Pancreas (tissue), 10 donors: ENCODE results near the gene HSBP1L1. TPM values are rescaled to one million over a fixed set of nuclear protein-coding genes. Genes with fewer than 3 reads are reported as not detected.
"Not testable (repeated sequence)": the region's sequence is repeated elsewhere in the genome, so short reads cannot be mapped to it uniquely, and the experiment has no call there.

Experiments used
- ATAC-seq, 4 donors: fragments of 200-7000 bp; cut with Tn5 transposase; one replicate each; pipeline versions ENCODE4 v1.8.0 to v1.9.1; 2020; ENCODE audit warnings: mild to moderate bottlenecking in 4 of 4, moderate library complexity in 4 of 4
- DNase-seq, 6 donors: peaks; one replicate each; pipeline ENCODE4 v3.0.0-alpha.2; 2020
- FAIRE-seq: peaks from 2 replicates; lab custom pipeline; 2012; peaks lifted over from hg19 to GRCh38; lab: Jason Lieb, UNC
- H3K27ac ChIP-seq, 4 donors: fragments of 200-600 bp; sonication (generic); 1 replicate in 3 of 4; 2 replicates in 1 of 4; pipeline versions ENCODE4 v1.5.0 to v1.8.0; 2020
- H3K27me3 ChIP-seq, 4 donors: fragments of 200-600 bp; one replicate each; pipeline ENCODE4 v1.8.0; 2021
- H3K36me3 ChIP-seq, 3 donors: fragments of 200-600 bp; sonication (generic) in 1 of 3; one replicate each; pipeline versions ENCODE4 v1.5.0 to v1.8.0; 2020 to 2021
- H3K4me1 ChIP-seq, 3 donors: fragments of 200-600 bp; one replicate each; pipeline ENCODE4 v1.8.0; 2021
- H3K4me3 ChIP-seq, 4 donors: fragments of 200-600 bp; sonication (generic) in 2 of 4; one replicate each; pipeline versions ENCODE4 v1.5.0 to v1.8.0; 2020 to 2021
- H3K9me3 ChIP-seq, 4 donors: fragments of 200-600 bp; one replicate each; pipeline ENCODE4 v1.8.0; 2021
- WGBS, 2 donors: extraction: QIAGEN DNeasy Blood & Tissue Kit; methylation state at CpG; one replicate each; pipeline ENCODE4 v1.1.7; 2013; 5-methylcytosine and 5-hydroxymethylcytosine counted together
- intact Hi-C, 3 donors: fragments of 100-400 bp; cut with DNase I; formaldehyde crosslinking; loops; one replicate each; pipeline versions ENCODE4 v1.11.1 to v1.14.2; 2022
- polyA plus RNA-seq, 2 donors: library from polyadenylated mRNA; stranded (reverse); fragments of 200-250 nt; gene quantifications; one replicate each; pipeline ENCODE4 v1.2.3, GENCODE V29; 2013
- total RNA-seq, 6 donors: library from RNA; stranded (reverse); fragmentation: NEBNext Ultra II Directional in 4 of 6; extraction: Animal tissue kit (Norgen Biotek cat#: 25700) in 4 of 6; gene quantifications; one replicate each; pipeline versions ENCODE4 v1.2.1 to v1.2.4, GENCODE V29; 2021 to 2023
- TF ChIP-seq, protein P1 (sequence below), 4 donors: fragments of 200-600 bp; sonication (generic) in 3 of 4; IDR thresholded peaks; one replicate each; pipeline versions ENCODE4 v1.5.0 to v1.8.0; 2021; ENCODE audit warnings: antibody characterized with exemption in 4 of 4
- donor health status: healthy with polysubstance abuse.
- donor health status: DM: no; HTN: no; CAD: no; lungs with moderate emphysema.
- donor health status: DM: no; HTN: no; CAD: no.
- donor health status: control.
- donor health status: control.
- donor health status: Bipolar disorder and iron deficiency.
- donor health status: DM: yes; HTN: yes; CAD: no.
- donor health status: DM: no; HTN: no; CAD: no.
- donor health status: DM: no; HTN: no; CAD: no.
- donor health status: DM: yes; HTN: yes; CAD: no.

The HSBP1L1 gene
- total and polyA plus RNA-seq, 8 donors = 9.2 to 43.6 (median 14.3) TPM

DNA sequence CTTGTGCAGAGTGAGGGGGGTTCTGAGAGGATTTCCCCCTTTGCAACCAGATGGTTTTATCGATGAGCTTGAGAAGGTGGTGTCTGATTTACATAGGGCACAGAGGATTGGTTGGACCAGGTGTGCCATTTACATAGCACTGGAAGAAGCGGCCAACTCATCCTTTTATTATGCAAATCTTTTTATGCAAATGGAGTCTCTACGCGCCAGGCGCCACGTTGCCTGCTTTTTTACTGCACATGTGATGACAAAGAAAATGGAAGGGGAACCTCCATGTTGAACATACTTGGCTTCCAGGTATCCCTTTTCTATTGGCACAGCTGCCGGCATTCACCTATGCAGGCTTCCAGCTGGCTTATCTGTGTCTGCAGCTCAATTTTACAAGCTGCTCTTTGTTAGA lies 42.3 kb downstream of the HSBP1L1 start:
- H3K4me1 ChIP-seq = no peaks in the 10 kb centered on the region
- intact Hi-C loops = no loop called here
- H3K27ac ChIP-seq = no peak overlapping the region
- H3K9me3 ChIP-seq = no peaks in the 10 kb centered on the region
- H3K4me3 ChIP-seq = no peak overlapping the region
- H3K27me3 ChIP-seq = no peaks in the 10 kb centered on the region
- no peaks in the 10 kb centered on the region for H3K36me3 ChIP-seq
- FAIRE-seq (no peak), ATAC-seq (no peak), DNase-seq (no peak)
- TF ChIP-seq, protein P1, sequence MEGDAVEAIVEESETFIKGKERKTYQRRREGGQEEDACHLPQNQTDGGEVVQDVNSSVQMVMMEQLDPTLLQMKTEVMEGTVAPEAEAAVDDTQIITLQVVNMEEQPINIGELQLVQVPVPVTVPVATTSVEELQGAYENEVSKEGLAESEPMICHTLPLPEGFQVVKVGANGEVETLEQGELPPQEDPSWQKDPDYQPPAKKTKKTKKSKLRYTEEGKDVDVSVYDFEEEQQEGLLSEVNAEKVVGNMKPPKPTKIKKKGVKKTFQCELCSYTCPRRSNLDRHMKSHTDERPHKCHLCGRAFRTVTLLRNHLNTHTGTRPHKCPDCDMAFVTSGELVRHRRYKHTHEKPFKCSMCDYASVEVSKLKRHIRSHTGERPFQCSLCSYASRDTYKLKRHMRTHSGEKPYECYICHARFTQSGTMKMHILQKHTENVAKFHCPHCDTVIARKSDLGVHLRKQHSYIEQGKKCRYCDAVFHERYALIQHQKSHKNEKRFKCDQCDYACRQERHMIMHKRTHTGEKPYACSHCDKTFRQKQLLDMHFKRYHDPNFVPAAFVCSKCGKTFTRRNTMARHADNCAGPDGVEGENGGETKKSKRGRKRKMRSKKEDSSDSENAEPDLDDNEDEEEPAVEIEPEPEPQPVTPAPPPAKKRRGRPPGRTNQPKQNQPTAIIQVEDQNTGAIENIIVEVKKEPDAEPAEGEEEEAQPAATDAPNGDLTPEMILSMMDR (IDR thresholded peaks at IDR 0.05) = no peak
- WGBS, 2 donors = 72 to 85% methylated on average over 7 of the region's 7 CpGs

DNA sequence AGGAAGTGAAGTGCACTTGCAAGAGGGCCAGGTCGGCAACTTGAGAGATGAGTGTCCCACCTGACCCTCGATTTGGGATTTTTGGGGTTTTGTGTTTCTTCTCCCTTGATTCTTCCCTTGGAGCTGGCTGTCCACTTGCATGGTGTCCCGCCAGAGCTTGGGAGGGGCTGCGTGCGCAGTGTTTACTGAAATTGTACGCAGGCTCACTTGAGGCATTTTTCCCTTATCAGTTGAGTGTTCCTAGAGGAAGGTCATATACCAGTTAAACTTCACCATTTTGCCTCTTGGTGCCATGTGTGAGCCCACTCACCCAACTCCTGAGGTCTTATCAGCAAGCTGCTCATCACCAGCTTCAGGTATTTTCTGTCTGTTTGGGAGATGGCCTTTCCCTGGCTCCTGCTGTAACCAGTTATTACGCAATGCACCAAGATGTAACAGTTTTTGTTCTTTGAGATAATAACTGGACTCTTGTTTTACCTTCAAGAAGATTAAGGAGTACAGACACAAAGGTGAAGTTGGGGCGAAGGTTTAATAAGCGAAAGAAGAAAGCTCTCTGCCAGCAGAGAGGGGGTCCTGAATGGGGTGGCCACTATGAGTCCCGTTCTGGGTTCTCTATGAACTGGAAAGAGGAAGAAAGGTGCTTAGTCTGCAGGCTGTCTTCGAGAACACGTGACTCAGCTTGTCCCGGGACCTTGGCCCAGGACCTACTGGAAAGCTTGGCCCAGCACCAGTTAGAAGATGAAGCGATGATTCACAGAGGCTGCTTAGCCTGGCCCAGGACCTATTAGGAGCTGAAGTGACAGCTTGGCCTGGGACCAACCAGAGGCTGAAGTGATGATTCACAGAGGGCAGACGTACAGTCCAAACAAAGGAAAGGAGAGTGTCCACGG lies 45.5 kb downstream of the HSBP1L1 start:
- TF ChIP-seq, protein P1 (IDR thresholded peaks at IDR 0.05) = no peak
- Histone ChIP-seq H3K36me3 (no peaks in the 10 kb centered on the region), H3K4me1 (no peaks in the 10 kb centered on the region), H3K27ac (no peak overlapping the region), H3K9me3 (no peaks in the 10 kb centered on the region), H3K27me3 (no peaks in the 10 kb centered on the region), H3K4me3 (no peak overlapping the region)
- intact Hi-C loops = no loop called here
- DNase-seq (peak in 4 of 6 donors; percentile 23 to 49 (median 30)), FAIRE-seq (no peak), ATAC-seq (peak; percentile 60 to 88 (median 68))
- 78 to 93% methylated on average over 16 of the region's 16 CpGs for WGBS, 2 donors

DNA sequence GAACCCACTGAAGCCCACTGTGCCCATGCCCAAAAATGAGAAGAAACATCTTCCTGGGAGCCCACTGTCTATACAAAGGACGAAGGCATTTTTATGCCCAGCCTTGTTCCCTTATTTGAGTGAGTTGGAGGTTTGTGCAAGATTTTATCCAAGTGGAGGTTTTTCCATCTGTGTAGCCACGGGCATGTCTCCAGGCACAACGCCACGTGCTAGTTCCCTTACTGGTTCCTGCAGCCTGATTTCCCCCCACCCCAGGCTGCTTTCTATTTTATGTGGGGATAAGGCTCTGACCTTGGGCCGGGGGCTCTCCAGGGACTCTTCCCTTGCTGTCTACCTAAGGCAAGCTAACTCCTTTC lies 46.1 kb downstream of the HSBP1L1 start:
- Histone ChIP-seq H3K4me3 (no peak overlapping the region), H3K4me1 (no peaks in the 10 kb centered on the region), H3K9me3 (no peaks in the 10 kb centered on the region), H3K27ac (no peak overlapping the region), H3K36me3 (no peaks in the 10 kb centered on the region), H3K27me3 (no peaks in the 10 kb centered on the region)
- DNase-seq (no peak), ATAC-seq (no peak), FAIRE-seq (no peak)
- TF ChIP-seq, protein P1 (IDR thresholded peaks at IDR 0.05) = no peak
- 88 to 93% methylated on average over 5 of the region's 5 CpGs for WGBS, 2 donors
- intact Hi-C loops = no loop called here

DNA sequence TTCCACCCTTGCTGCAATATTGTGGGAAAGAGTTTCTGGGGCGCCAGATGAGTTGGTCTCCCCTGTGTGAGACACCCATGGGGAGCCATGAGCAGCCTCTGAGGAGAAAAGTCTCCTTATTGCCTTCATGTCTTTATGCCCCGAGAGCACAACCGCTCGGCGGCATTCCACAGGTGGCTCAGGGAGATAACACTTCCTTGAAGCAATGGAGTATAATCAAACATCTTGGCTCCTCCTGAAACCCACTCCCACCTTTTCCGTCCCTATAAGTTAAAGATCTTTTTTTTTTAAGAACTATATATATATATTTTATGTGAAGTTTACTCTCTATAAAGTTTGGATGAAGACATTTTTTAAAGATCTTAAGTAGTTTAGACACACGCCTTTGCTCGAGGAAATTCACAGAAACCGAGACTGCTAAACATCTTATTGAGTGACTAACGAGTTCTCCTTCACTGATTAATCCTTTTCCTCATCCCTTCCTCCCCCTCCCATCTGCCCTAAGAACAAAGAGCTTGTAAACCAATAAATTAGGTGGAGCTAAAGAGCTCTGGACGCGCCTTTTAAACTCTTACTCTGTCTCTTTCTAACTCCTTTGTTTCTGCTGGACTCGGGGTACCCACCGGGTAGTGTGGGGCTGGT lies 47.2 kb downstream of the HSBP1L1 start:
- H3K9me3 ChIP-seq, FAIRE-seq, H3K4me1 ChIP-seq, H3K36me3 ChIP-seq, H3K4me3 ChIP-seq, DNase-seq, ATAC-seq, intact Hi-C loops, H3K27ac ChIP-seq, H3K27me3 ChIP-seq: not testable (repeated sequence)
- 90 to 93% methylated on average over 14 of the region's 14 CpGs for WGBS, 2 donors

DNA sequence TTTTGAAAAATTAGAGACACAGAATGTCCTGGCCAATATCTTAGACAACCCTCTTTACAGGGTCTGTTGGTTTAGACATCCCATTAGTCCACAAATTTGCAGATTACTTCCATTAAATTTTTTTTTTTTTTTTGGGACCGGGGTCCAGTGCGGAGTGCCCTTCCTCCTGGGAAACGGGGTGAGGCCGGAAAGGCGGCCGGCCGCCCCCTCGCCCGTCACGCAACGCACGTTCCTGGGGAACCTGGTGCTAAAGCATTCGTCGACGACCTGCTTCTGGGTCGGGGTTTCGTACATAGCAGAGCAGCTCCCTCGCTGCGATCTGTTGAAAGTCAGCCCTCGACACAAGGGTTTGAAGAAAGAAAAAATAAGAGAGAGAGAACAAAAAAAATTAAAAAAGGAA lies 48.3 kb downstream of the HSBP1L1 start:
- DNase-seq (no peak), ATAC-seq (no peak), FAIRE-seq (no peak)
- 95 to 98% methylated on average over 20 of the region's 20 CpGs for WGBS, 2 donors
- no peaks in the 10 kb centered on the region for H3K27me3 ChIP-seq
- no peak overlapping the region for H3K4me3 ChIP-seq
- intact Hi-C loops = no loop called here
- H3K9me3 ChIP-seq = no peaks in the 10 kb centered on the region
- H3K27ac ChIP-seq = no peak overlapping the region
- TF ChIP-seq, protein P1 (IDR thresholded peaks at IDR 0.05) = no peak
- no peaks in the 10 kb centered on the region for H3K4me1 ChIP-seq
- H3K36me3 ChIP-seq = no peaks in the 10 kb centered on the region

Other genes with a start within 250 kb of the HSBP1L1 start
- under 1 TPM in 3 of 6 donors, not detected in 3; 0.12 to 0.22 (median 0.13) TPM for gene KCNG2, start 166.7 kb upstream of the HSBP1L1 start, total RNA-seq
- not detected for gene KCNG2, start 166.7 kb upstream of the HSBP1L1 start, polyA plus RNA-seq
- 10 to 100 TPM; 19.6 to 24.3 (median 21.7) TPM for gene SLC66A2, start 13.0 kb upstream of the HSBP1L1 start, total RNA-seq
- 10 to 100 TPM; 34.1 to 36.1 TPM for gene SLC66A2, start 13.0 kb upstream of the HSBP1L1 start, polyA plus RNA-seq
- 10 to 100 TPM; 40.5 to 60.8 (median 46.0) TPM for gene TXNL4A, start 23.9 kb downstream of the HSBP1L1 start, total RNA-seq
- gene TXNL4A, start 23.9 kb downstream of the HSBP1L1 start, polyA plus RNA-seq = 10 to 100 TPM; 50.9 to 64.6 TPM
- gene RBFA, start 69.8 kb downstream of the HSBP1L1 start, total RNA-seq = 10 to 100 TPM; 10.5 to 15.3 (median 11.2) TPM
- gene RBFA, start 69.8 kb downstream of the HSBP1L1 start, polyA plus RNA-seq = 10 to 100 TPM; 14.3 to 19.5 TPM
- gene ADNP2, start 144.6 kb downstream of the HSBP1L1 start, total RNA-seq = 1 to 10 TPM; 5.9 to 8.4 (median 7.0) TPM
- gene ADNP2, start 144.6 kb downstream of the HSBP1L1 start, polyA plus RNA-seq = 1 to 10 TPM; 4.2 to 4.7 TPM